H1 (cell line): ENCODE data around the gene SRMS. TPM values are rescaled to one million over a fixed set of nuclear protein-coding genes. Genes with fewer than 3 reads are reported as not detected.

Source experiments
- CTCF ChIA-PET: fragments of 300-600 bp; sonication (Branson Sonifier 250); formaldehyde crosslinking; loops from one replicate; lab custom pipeline; 2021; ENCODE audit not compliant: partially characterized antibody; lab: Charles Lee
- POLR2A ChIA-PET: fragments of 300-600 bp; sonication (Branson Sonifier 250); formaldehyde crosslinking; loops from one replicate; lab custom pipeline; 2021; ENCODE audit warnings: inconsistent platforms; ENCODE audit not compliant: partially characterized antibody; lab: Charles Lee
- DNase-seq, 2 experiments: peaks; one replicate each; pipeline versions ENCODE4 v3.0.0 to v3.0.0-alpha.2; 2010 to 2022; ENCODE audit warnings: low spot score in 2 of 2, low read depth in 1 of 2, mixed read lengths in 1 of 2
- FAIRE-seq: peaks from 2 replicates; lab custom pipeline; 2011; peaks lifted over from hg19 to GRCh38; lab: Jason Lieb, UNC
- H2AFZ ChIP-seq: 2 replicates; pipeline ENCODE4 v1.8.1; 2012; ENCODE audit warnings: low read length, inconsistent platforms
- H2AK5ac ChIP-seq: 2 replicates; pipeline ENCODE4 v1.6.1; 2013; ENCODE audit warnings: low read depth, low read length
- H2BK120ac ChIP-seq: replicated peaks from 2 replicates; pipeline ENCODE3; 2013; ENCODE audit warnings: low read depth, low read length, inconsistent platforms
- H2BK12ac ChIP-seq: 2 replicates; pipeline ENCODE4 v1.6.1; 2013; ENCODE audit warnings: low read depth, low read length
- H2BK15ac ChIP-seq: 2 replicates; pipeline ENCODE4 v1.6.1; 2013; ENCODE audit warnings: low read length
- H2BK20ac ChIP-seq: 2 replicates; pipeline ENCODE4 v1.6.1; 2013; ENCODE audit warnings: low read length
- H2BK5ac ChIP-seq: 2 replicates; pipeline ENCODE4 v1.6.1; 2013; ENCODE audit warnings: low read depth, low read length
- H3K14ac ChIP-seq: 2 replicates; pipeline ENCODE4 v1.6.1; 2013; ENCODE audit warnings: inconsistent platforms; ENCODE audit not compliant: insufficient read length
- H3K18ac ChIP-seq: 2 replicates; pipeline ENCODE4 v1.6.1; 2013; ENCODE audit warnings: low read length; ENCODE audit errors: extremely low read depth
- H3K23ac ChIP-seq: 2 replicates; pipeline ENCODE4 v1.6.1; 2013; ENCODE audit warnings: inconsistent platforms; ENCODE audit not compliant: insufficient read length
- H3K23me2 ChIP-seq: 2 replicates; pipeline ENCODE4 v1.6.1; 2013; ENCODE audit warnings: low read depth, low read length
- H3K27ac ChIP-seq: 2 replicates; pipeline ENCODE4 v1.6.1; 2011; ENCODE audit warnings: low read depth, low read length, inconsistent platforms
- H3K27me3 ChIP-seq, 4 experiments: replicated peaks in 1 of 4; 1 replicate in 1 of 4; 2 replicates in 3 of 4; pipeline versions ENCODE4 v1.6.1 to v1.8.1; 2011 to 2013; ENCODE audit warnings: low read length in 3 of 4, mild to moderate bottlenecking in 3 of 4, inconsistent platforms in 2 of 4, mixed read lengths in 2 of 4, moderate library complexity in 1 of 4; ENCODE audit not compliant: control insufficient read depth in 3 of 4, insufficient read depth in 3 of 4; ENCODE audit errors: extremely low read depth in 1 of 4
- H3K36me3 ChIP-seq, 4 experiments: 2 replicates each; pipeline versions ENCODE4 v1.6.1 to v1.8.1; 2011 to 2013; ENCODE audit warnings: mild to moderate bottlenecking in 4 of 4, low read length in 3 of 4, moderate library complexity in 2 of 4, control low read depth in 1 of 4, inconsistent platforms in 1 of 4; ENCODE audit not compliant: insufficient read depth in 4 of 4, control insufficient read depth in 2 of 4
- H3K4ac ChIP-seq: replicated peaks from 2 replicates; pipeline ENCODE3; 2013; ENCODE audit warnings: low read length, low read depth, mixed read lengths, inconsistent platforms; ENCODE audit not compliant: insufficient read length
- H3K4me1 ChIP-seq, 4 experiments: replicated peaks in 1 of 4; 1 replicate in 1 of 4; 2 replicates in 3 of 4; pipeline versions ENCODE4 v1.6.1 to v1.8.1; 2011 to 2013; ENCODE audit warnings: low read length in 3 of 4, inconsistent platforms in 2 of 4, mixed read lengths in 1 of 4; ENCODE audit not compliant: insufficient read depth in 4 of 4, control insufficient read depth in 3 of 4
- H3K4me2 ChIP-seq, 2 experiments: 2 replicates each; pipeline versions ENCODE4 v1.6.1 to v1.8.1; 2011 to 2013; ENCODE audit warnings: low read depth in 2 of 2, low read length in 2 of 2, control low read depth in 1 of 2, inconsistent platforms in 1 of 2, mild to moderate bottlenecking in 1 of 2; ENCODE audit not compliant: insufficient read depth in 1 of 2
- H3K4me3 ChIP-seq, 4 experiments: fragments of 200-600, 300-600 bp in 1 of 4; sonication (generic), shearing (Covaris generic), sonication (Bioruptor Twin) in 1 of 4; 2 replicates each; pipeline versions ENCODE4 v1.5.1 to v1.8.1; 2011 to 2016; ENCODE audit warnings: low read length in 4 of 4, low read depth in 3 of 4, control low read depth in 2 of 4, inconsistent platforms in 2 of 4, mild to moderate bottlenecking in 2 of 4, mixed read lengths in 1 of 4, moderate library complexity in 1 of 4; ENCODE audit not compliant: insufficient read depth in 2 of 4; ENCODE audit errors: extremely low read depth in 1 of 4
- H3K56ac ChIP-seq: replicated peaks from 2 replicates; pipeline ENCODE3; 2013; ENCODE audit warnings: low read depth, mild to moderate bottlenecking, mixed read lengths, low read length, inconsistent platforms; ENCODE audit not compliant: insufficient read length
- H3K79me1 ChIP-seq: 2 replicates; pipeline ENCODE4 v1.6.1; 2013; ENCODE audit warnings: low read depth, low read length, control low read depth
- H3K79me2 ChIP-seq, 2 experiments: 2 replicates each; pipeline versions ENCODE4 v1.6.1 to v1.8.1; 2012 to 2013; ENCODE audit warnings: low read length in 2 of 2, mild to moderate bottlenecking in 2 of 2, inconsistent platforms in 1 of 2; ENCODE audit not compliant: insufficient read depth in 2 of 2, control insufficient read depth in 1 of 2
- H3K9ac ChIP-seq, 4 experiments: replicated peaks in 1 of 4; 1 replicate in 1 of 4; 2 replicates in 3 of 4; pipeline versions ENCODE4 v1.6.1 to v1.8.1; 2011 to 2013; ENCODE audit warnings: low read depth in 3 of 4, low read length in 3 of 4, control low read depth in 2 of 4, mild to moderate bottlenecking in 2 of 4, moderate library complexity in 2 of 4, inconsistent platforms in 1 of 4; ENCODE audit errors: extremely low read depth in 1 of 4
- H3K9me3 ChIP-seq, 2 experiments: 2 replicates each; pipeline versions ENCODE4 v1.6.1 to v1.8.1; 2012 to 2013; ENCODE audit warnings: mild to moderate bottlenecking in 2 of 2, moderate library complexity in 2 of 2, control low read depth in 1 of 2, inconsistent platforms in 1 of 2, low read depth in 1 of 2, low read length in 1 of 2, mixed read lengths in 1 of 2; ENCODE audit not compliant: insufficient read depth in 2 of 2
- H4K20me1 ChIP-seq, 2 experiments: replicated peaks in 1 of 2; 2 replicates each; pipeline versions ENCODE3 to v1.8.1; 2011 to 2013; ENCODE audit warnings: inconsistent platforms in 2 of 2, low read length in 2 of 2, mild to moderate bottlenecking in 1 of 2; ENCODE audit not compliant: insufficient read depth in 2 of 2, control insufficient read depth in 1 of 2
- H4K5ac ChIP-seq: 2 replicates; pipeline ENCODE4 v1.6.1; 2013; ENCODE audit warnings: low read length, low read depth, mixed read lengths, inconsistent platforms; ENCODE audit not compliant: insufficient read length
- H4K8ac ChIP-seq: 2 replicates; pipeline ENCODE4 v1.8.0; 2013; ENCODE audit warnings: mild to moderate bottlenecking, moderate library complexity, low read length, inconsistent platforms; ENCODE audit not compliant: insufficient read depth; ENCODE audit errors: extremely low read depth
- H4K91ac ChIP-seq: replicated peaks from 2 replicates; pipeline ENCODE3; 2013; ENCODE audit warnings: low read length, mixed read lengths, inconsistent platforms; ENCODE audit not compliant: insufficient read length
- FOSL1 ChIP-seq: IDR thresholded peaks from 2 replicates; pipeline ENCODE4 v1.6.1; 2011; ENCODE audit warnings: mild to moderate bottlenecking, low read depth, low read length, moderate library complexity; ENCODE audit not compliant: insufficient read depth
- WGBS, 2 experiments: shearing (Covaris generic) in 1 of 2; methylation state at CpG; one replicate each; pipeline versions ENCODE4 v1.1.6 to v1.1.7; 2013 to 2015; ENCODE audit warnings: low lambda C conversion rate in 2 of 2, mixed read lengths in 2 of 2, inconsistent platforms in 1 of 2, low coverage in 1 of 2, missing lambda C conversion rate in 1 of 2; ENCODE audit not compliant: insufficient replicate concordance in 2 of 2, insufficient coverage in 1 of 2, insufficient read length in 1 of 2; ENCODE audit errors: extremely low coverage in 1 of 2, missing lambda C conversion rate in 1 of 2; 5-methylcytosine and 5-hydroxymethylcytosine counted together
- polyA plus RNA-seq, 7 experiments: library from polyadenylated mRNA; depleted of rRNA in 3 of 7; stranded (reverse) in 5 of 7; unstranded in 2 of 7; fragments of >200 nt in 5 of 7; fragments of 200-250 nt in 2 of 7; gene quantifications; 1 replicate in 5 of 7; 2 replicates in 1 of 7; 4 replicates in 1 of 7; pipeline versions ENCODE4 v1.2.1 to v1.2.3, GENCODE V29; 2011 to 2013; ENCODE audit warnings: missing spikeins in 2 of 7, mixed read lengths in 2 of 7
- total RNA-seq: library from RNA; stranded (reverse); fragmentation: NEBNext Ultra II Directional; extraction: Animal tissue kit (Norgen Biotek cat#: 25700); gene quantifications from 2 replicates; pipeline ENCODE4 v1.2.1, GENCODE V29; 2021

Gene SRMS
- total and polyA plus RNA-seq, 2 of the 8 experiments (the other 6 are each of a cell fraction or from before 2014, with no cell fraction given) = 0.39 to 0.76 TPM

DNA sequence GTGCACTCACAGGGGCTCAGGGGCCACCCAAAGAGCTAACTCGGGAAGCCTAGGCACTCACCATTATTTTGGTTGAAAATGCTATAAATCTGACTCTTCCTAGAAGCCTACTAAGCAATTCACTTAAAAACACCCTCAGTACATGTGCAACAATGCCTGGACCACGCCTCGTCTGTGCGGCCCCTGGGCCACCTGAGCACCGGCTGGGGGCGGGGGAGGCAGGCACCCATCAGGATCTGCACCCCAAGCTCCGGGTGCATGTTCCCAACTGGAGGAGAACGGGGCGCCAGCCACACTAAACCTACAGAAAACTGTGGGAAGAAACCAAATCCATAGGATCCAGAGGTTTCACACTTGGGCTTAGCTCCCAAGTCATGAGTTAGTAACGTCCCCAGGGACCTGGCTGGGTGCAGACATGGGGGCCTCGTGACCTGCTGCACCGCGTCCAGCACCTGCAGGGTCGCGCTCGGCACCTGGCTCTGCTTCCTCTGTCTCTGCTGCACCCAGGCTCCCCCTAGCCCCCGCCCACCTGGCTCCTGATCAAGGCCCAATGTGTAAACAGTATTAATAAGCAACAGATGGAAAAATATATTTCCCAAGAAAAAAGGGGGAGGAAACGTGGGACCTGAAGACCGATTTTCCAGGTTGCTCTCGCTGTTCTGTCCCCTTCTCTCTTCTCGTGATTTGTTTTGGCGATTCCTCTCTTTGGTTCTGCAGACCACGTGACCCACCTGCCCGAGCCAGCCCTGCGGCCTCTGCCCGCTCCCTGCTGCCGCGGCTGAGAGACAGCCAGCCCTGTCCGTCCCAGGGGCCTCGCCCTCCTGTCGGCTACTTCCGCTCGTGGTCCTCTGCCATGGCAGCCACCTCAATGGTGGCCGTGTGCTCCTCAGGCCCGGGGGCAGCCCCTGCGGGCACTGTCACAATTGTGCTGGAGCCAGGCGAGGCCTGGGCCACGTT is 42.0 kb upstream of the SRMS start:
- no peaks in the 10 kb centered on the region for H3K23me2 ChIP-seq
- H2AK5ac ChIP-seq = no peak overlapping the region
- H2AFZ ChIP-seq = no peak overlapping the region
- H4K8ac ChIP-seq = no peak overlapping the region
- TF ChIP-seq FOSL1 = no peak
- H3K4ac ChIP-seq = no peak overlapping the region
- H3K79me2 ChIP-seq = no peaks in the 10 kb centered on the region
- H2BK20ac ChIP-seq = no peak overlapping the region
- H2BK15ac ChIP-seq = no peak overlapping the region
- no peak overlapping the region for H2BK12ac ChIP-seq
- no peak overlapping the region for H4K91ac ChIP-seq
- no peak overlapping the region for H2BK120ac ChIP-seq
- no peak overlapping the region for H4K5ac ChIP-seq
- DNase-seq (no peak), FAIRE-seq (no peak)
- H3K27ac ChIP-seq = no peak overlapping the region
- no peaks in the 10 kb centered on the region for H3K4me1 ChIP-seq
- CTCF ChIA-PET = interaction anchor here (1.0 to 1.7 kb wide), 5 partner anchors 8 to 103 kb away, joined by 3 to 8 read pairs (median 4); no protein-coding TSS in a partner anchor
- H3K56ac ChIP-seq = no peak overlapping the region
- H3K27me3 ChIP-seq = no peaks in the 10 kb centered on the region
- H3K14ac ChIP-seq = no peak overlapping the region
- POLR2A ChIA-PET = interaction anchor here (1.0 kb wide), 1 partner anchor 69 kb away, joined by 3 read pairs; the partner anchor contains the start of gene PPDPF
- H3K4me3 ChIP-seq = no peak overlapping the region
- H3K18ac ChIP-seq = no peak overlapping the region
- no peak overlapping the region for H3K4me2 ChIP-seq
- no peak overlapping the region for H2BK5ac ChIP-seq
- H3K9ac ChIP-seq = no peak overlapping the region
- H4K20me1 ChIP-seq = peaks cover 0 to 12% of the 10 kb centered on the region in 2 experiments
- no peaks in the 10 kb centered on the region for H3K9me3 ChIP-seq
- WGBS, 2 experiments = 93% methylated on average over 33 of the region's 38 CpGs; no CpG with 5 or more reads in 1 of the 2 experiments
- H3K36me3 ChIP-seq = peaks cover 0 to 16% (median 11%) of the 10 kb centered on the region in 4 experiments; a peak in 7 of 8 replicates
- H3K23ac ChIP-seq = no peak overlapping the region
- no peaks in the 10 kb centered on the region for H3K79me1 ChIP-seq
